Type B pancreatic cell (in vitro differentiated cells): ENCODE results near the gene MAP3K8. TPM values are rescaled to one million over a fixed set of nuclear protein-coding genes. Genes with fewer than 3 reads are reported as not detected.
"Not testable (repeated sequence)": the region's sequence is repeated elsewhere in the genome, so short reads cannot be mapped to it uniquely, and the experiment has no call there.

Experiments
- DNase-seq: peaks from one replicate; pipeline ENCODE4 v3.0.0; 2021; ENCODE audit warnings: mixed read lengths; ENCODE audit not compliant: unreplicated experiment; ENCODE audit errors: extremely low spot score
- H3K27ac Mint-ChIP-seq: 2 replicates; pipeline ENCODE4 v1.8.0; 2021; ENCODE audit warnings: mild to moderate bottlenecking, mixed read lengths
- H3K27me3 Mint-ChIP-seq: 2 replicates; pipeline ENCODE4 v1.8.0; 2021; ENCODE audit warnings: mixed read lengths
- H3K36me3 Mint-ChIP-seq: 2 replicates; pipeline ENCODE4 v1.8.0; 2021; ENCODE audit warnings: mixed read lengths
- H3K4me1 Mint-ChIP-seq: one replicate; pipeline ENCODE4 v1.8.0; 2021; ENCODE audit warnings: mixed read lengths; ENCODE audit not compliant: unreplicated experiment
- H3K4me3 Mint-ChIP-seq: 2 replicates; pipeline ENCODE4 v1.8.0; 2021; ENCODE audit warnings: mild to moderate bottlenecking, mixed read lengths
- H3K9me3 Mint-ChIP-seq: 2 replicates; pipeline ENCODE4 v1.8.0; 2021; ENCODE audit warnings: mixed read lengths
- CTCF ChIP-seq: fragments of 200-600 bp; sonication (generic); conservative IDR thresholded peaks from 2 replicates; pipeline ENCODE4 v1.5.0; 2021; ENCODE audit warnings: antibody characterized with exemption, mild to moderate bottlenecking
- total RNA-seq: library from RNA; stranded (reverse); gene quantifications from 2 replicates; pipeline ENCODE4 v1.2.1, GENCODE V29; 2021; ENCODE audit warnings: low replicate concordance

Gene MAP3K8
- total RNA-seq, 1 donor from 2014 or later, result 22.6 TPM

- H3K27ac Mint-ChIP-seq, result no peak overlapping the region
- H3K4me3 Mint-ChIP-seq, result no peak overlapping the region
- DNase-seq, result no peak
- peaks cover 10% of the 10 kb centered on the region for H3K4me1 Mint-ChIP-seq
- H3K36me3 Mint-ChIP-seq, result no peaks in the 10 kb centered on the region
- no peaks in the 10 kb centered on the region for H3K27me3 Mint-ChIP-seq
- H3K9me3 Mint-ChIP-seq, result peaks cover 6% of the 10 kb centered on the region
- no peak for TF ChIP-seq CTCF
These were observed 33.8 kb downstream of the MAP3K8 start for GRCh38 chr10:30467651-30468338.

- Mint-ChIP-seq H3K27me3 (no peaks in the 10 kb centered on the region), H3K27ac (no peak overlapping the region), H3K36me3 (no peaks in the 10 kb centered on the region), H3K9me3 (peaks cover 10% of the 10 kb centered on the region), H3K4me3 (no peak overlapping the region), H3K4me1 (peaks cover 11% of the 10 kb centered on the region)
- TF ChIP-seq CTCF, result no peak
- peak; percentile 55 for DNase-seq
These were observed 38.6 kb downstream of the MAP3K8 start for GRCh38 chr10:30472414-30473155.

- H3K4me1 Mint-ChIP-seq, H3K9me3 Mint-ChIP-seq, H3K27ac Mint-ChIP-seq, DNase-seq, H3K27me3 Mint-ChIP-seq, H3K36me3 Mint-ChIP-seq, H3K4me3 Mint-ChIP-seq: not testable (repeated sequence)
These were observed 41.5 kb downstream of the MAP3K8 start for GRCh38 chr10:30475515-30475914.

- Mint-ChIP-seq H3K36me3 (no peaks in the 10 kb centered on the region), H3K27ac (no peak overlapping the region), H3K4me1 (peaks cover 4% of the 10 kb centered on the region), H3K4me3 (no peak overlapping the region), H3K27me3 (no peaks in the 10 kb centered on the region), H3K9me3 (peaks cover 8% of the 10 kb centered on the region)
- DNase-seq, result peak; percentile 16
- TF ChIP-seq CTCF, result no peak
These were observed 42.6 kb downstream of the MAP3K8 start for GRCh38 chr10:30476511-30477155.

- not testable (repeated sequence) for H3K27ac Mint-ChIP-seq, H3K27me3 Mint-ChIP-seq, H3K9me3 Mint-ChIP-seq, H3K4me1 Mint-ChIP-seq, DNase-seq, H3K4me3 Mint-ChIP-seq, H3K36me3 Mint-ChIP-seq
These were observed 45.5 kb downstream of the MAP3K8 start for GRCh38 chr10:30479513-30479912.

- no peaks in the 10 kb centered on the region for H3K27me3 Mint-ChIP-seq
- TF ChIP-seq CTCF, result no peak
- DNase-seq, result no peak
- H3K4me3 Mint-ChIP-seq, result no peak overlapping the region
- H3K27ac Mint-ChIP-seq, result no peak overlapping the region
- H3K4me1 Mint-ChIP-seq, result no peaks in the 10 kb centered on the region
- H3K36me3 Mint-ChIP-seq, result no peaks in the 10 kb centered on the region
- peaks cover 6% of the 10 kb centered on the region for H3K9me3 Mint-ChIP-seq
These were observed 47.6 kb downstream of the MAP3K8 start for GRCh38 chr10:30481603-30482002.
